PC-9 (cell line): ENCODE data around the gene PDK3. TPM values are rescaled to one million over a fixed set of nuclear protein-coding genes. Genes with fewer than 3 reads are reported as not detected.

Experiments used
- BruUV-seq: library from RNA; stranded (reverse); fragments of 400-500 nt; replicated peaks from 2 replicates; lab custom pipeline; 2021; lab: Mats Ljungman, UMichigan
- CTCF ChIA-PET: fragments of 300-600 bp; sonication (Branson Sonifier 250); formaldehyde crosslinking; loops from one replicate; lab custom pipeline; 2022; ENCODE audit warnings: antibody characterized with exemption; lab: Charles Lee
- POLR2A ChIA-PET: fragments of 300-600 bp; sonication (Branson Sonifier 250); formaldehyde crosslinking; loops from one replicate; lab custom pipeline; 2022; ENCODE audit warnings: antibody characterized with exemption; ENCODE audit not compliant: unreplicated experiment; lab: Charles Lee
- DNase-seq, 2 experiments: peaks; one replicate each; pipeline versions ENCODE4 v3.0.0 to v3.0.0-alpha.2; 2015 to 2022; ENCODE audit warnings: mixed read lengths in 1 of 2
- H2AFZ ChIP-seq: fragments of 200-600 bp; sonication (generic); 2 replicates; pipeline ENCODE4 v1.8.1; 2017; ENCODE audit warnings: antibody characterized with exemption
- H3F3A ChIP-seq: fragments of 200-600 bp; sonication (generic); 2 replicates; pipeline ENCODE4 v1.8.1; 2017; ENCODE audit warnings: antibody characterized with exemption, mild to moderate bottlenecking, low read depth; ENCODE audit not compliant: insufficient read depth
- H3K27ac ChIP-seq: fragments of 200-600 bp; sonication (generic); 2 replicates; pipeline ENCODE4 v1.6.1; 2016; ENCODE audit warnings: mixed run types
- H3K27me3 ChIP-seq: fragments of 200-600 bp; sonication (generic); 2 replicates; pipeline ENCODE4 v1.6.1; 2016; ENCODE audit warnings: low read depth, mixed run types; ENCODE audit not compliant: insufficient read depth
- H3K36me3 ChIP-seq: fragments of 200-600 bp; sonication (generic); 2 replicates; pipeline ENCODE4 v1.6.1; 2016; ENCODE audit warnings: low read depth, mixed run types
- H3K4me1 ChIP-seq: fragments of 200-600 bp; sonication (generic); replicated peaks from 2 replicates; pipeline ENCODE4 v1.6.1; 2016; ENCODE audit warnings: mixed run types; ENCODE audit not compliant: insufficient read depth
- H3K4me2 ChIP-seq: fragments of 200-600 bp; sonication (generic); 2 replicates; pipeline ENCODE4 v1.6.1; 2017; ENCODE audit warnings: mixed run types
- H3K4me3 ChIP-seq: fragments of 200-600 bp; sonication (generic); 2 replicates; pipeline ENCODE4 v1.6.1; 2016; ENCODE audit warnings: mixed run types
- H3K79me2 ChIP-seq: fragments of 200-600 bp; sonication (generic); 2 replicates; pipeline ENCODE4 v1.6.1; 2017; ENCODE audit warnings: low read depth, mixed run types
- H3K9me2 ChIP-seq: fragments of 200-600 bp; sonication (generic); 2 replicates; pipeline ENCODE4 v1.8.1; 2017; ENCODE audit warnings: mild to moderate bottlenecking; ENCODE audit not compliant: insufficient read depth
- H3K9me3 ChIP-seq: fragments of 200-600 bp; sonication (generic); 2 replicates; pipeline ENCODE4 v1.8.1; 2016; ENCODE audit warnings: low read depth; ENCODE audit not compliant: insufficient read depth
- H4K20me1 ChIP-seq: fragments of 200-600 bp; sonication (generic); 2 replicates; pipeline ENCODE4 v1.8.1; 2017; ENCODE audit not compliant: insufficient read depth
- CTCF ChIP-seq: fragments of 200-600 bp; sonication (generic); conservative IDR thresholded peaks from 2 replicates; pipeline ENCODE4 v1.6.1; 2017; ENCODE audit warnings: mixed run types, antibody characterized with exemption, mild to moderate bottlenecking, moderate library complexity
- EZH2 ChIP-seq: fragments of 200-600 bp; sonication (generic); IDR thresholded peaks from 2 replicates; pipeline ENCODE4 v1.8.0; 2017; ENCODE audit warnings: antibody characterized with exemption, low read depth
- intact Hi-C: fragments of 100-400 bp; cut with micrococcal nuclease; formaldehyde crosslinking; loops from one replicate; pipeline ENCODE4 v1.10.0; 2022; ENCODE audit not compliant: unreplicated experiment
- total RNA-seq: library from RNA; stranded (reverse); gene quantifications from 2 replicates; pipeline ENCODE4 v1.2.3, GENCODE V29; 2021

PDK3 gene
- total RNA-seq, 1 experiment from 2014 or later, result 19.4 TPM

- no peaks in the 10 kb centered on the region for H3K36me3 ChIP-seq
- H3K27ac ChIP-seq, result no peak overlapping the region
- H3K4me3 ChIP-seq, result no peak overlapping the region
- no peak for TF ChIP-seq EZH2
- no peak for TF ChIP-seq CTCF
- no TSS peak for BruUV-seq
- H3K9me3 ChIP-seq, result no peaks in the 10 kb centered on the region
- ChIA-PET POLR2A (no interaction called here), CTCF (no interaction called here)
- H3K9me2 ChIP-seq, result no peaks in the 10 kb centered on the region
- H4K20me1 ChIP-seq, result no peaks in the 10 kb centered on the region
- no peak overlapping the region for H3K4me2 ChIP-seq
- H3F3A ChIP-seq, result no peaks in the 10 kb centered on the region
- DNase-seq, result no peak
- intact Hi-C loops, result no loop called here
- no peak overlapping the region for H2AFZ ChIP-seq
- peaks cover 25% of the 10 kb centered on the region for H3K27me3 ChIP-seq
- no peaks in the 10 kb centered on the region for H3K4me1 ChIP-seq
- no peaks in the 10 kb centered on the region for H3K79me2 ChIP-seq
Observed at GRCh38 chrX:24575496-24575895, 110.4 kb downstream of the PDK3 start.

- Histone ChIP-seq H3K36me3 (no peaks in the 10 kb centered on the region), H3K9me3 (no peaks in the 10 kb centered on the region), H3K27ac (no peak overlapping the region), H3K27me3 (peaks cover 34% of the 10 kb centered on the region), H4K20me1 (no peaks in the 10 kb centered on the region), H2AFZ (no peak overlapping the region), H3K4me3 (no peak overlapping the region), H3K9me2 (no peaks in the 10 kb centered on the region), H3K4me2 (no peak overlapping the region), H3F3A (no peaks in the 10 kb centered on the region), H3K79me2 (no peaks in the 10 kb centered on the region), H3K4me1 (no peaks in the 10 kb centered on the region)
- no peak for TF ChIP-seq EZH2
- no peak for TF ChIP-seq CTCF
- ChIA-PET CTCF (no interaction called here), POLR2A (no interaction called here)
- intact Hi-C loops, result no loop called here
- no TSS peak for BruUV-seq
- DNase-seq, result no peak
Observed at GRCh38 chrX:24577091-24577490, 112.0 kb downstream of the PDK3 start.

Other genes starting within 250 kb of the PDK3 start
- not detected in 2 replicates for gene SUPT20HL2, start 151.2 kb upstream of the PDK3 start, total RNA-seq
- gene SUPT20HL1, start 104.6 kb upstream of the PDK3 start, total RNA-seq, result not detected in 2 replicates
- gene PCYT1B, start 182.1 kb downstream of the PDK3 start, total RNA-seq, result not detected in 2 replicates
- gene POLA1, start 228.6 kb downstream of the PDK3 start, total RNA-seq, result 17.4 and 24.6 TPM in 2 replicates